ENCODE data around the gene STH.

Gene STH

GRCh38 chr17:46047856-46048255 lies 48.8 kb downstream of the STH start:
- no peak for DNase-seq (ENCODE audit: extremely low read depth, low read depth)
- no peak for TF ChIP-seq CTCF (IDR thresholded peaks at IDR 0.05; ENCODE audit: low read depth, low read length)

All from AG09319 (cell line).